ENCODE measurements around the gene AGBL1.

GRCh38 chr15:86657305-86657704, 577.6 kb downstream of the AGBL1 start:
- TF ChIP-seq POLR2A (IDR thresholded peaks at IDR 0.05; ENCODE audit: low read length) (no peak), GATA1 (IDR thresholded peaks at IDR 0.05; ENCODE audit: low read depth, low read length) (no peak)
